ENCODE measurements around the gene VPS39. TPM values are rescaled to one million over a fixed set of nuclear protein-coding genes. Genes with fewer than 3 reads are reported as not detected.
A peak's percentile ranks its signal among the peaks of the same experiment; 100 is the strongest.

The VPS39 gene, protein sequence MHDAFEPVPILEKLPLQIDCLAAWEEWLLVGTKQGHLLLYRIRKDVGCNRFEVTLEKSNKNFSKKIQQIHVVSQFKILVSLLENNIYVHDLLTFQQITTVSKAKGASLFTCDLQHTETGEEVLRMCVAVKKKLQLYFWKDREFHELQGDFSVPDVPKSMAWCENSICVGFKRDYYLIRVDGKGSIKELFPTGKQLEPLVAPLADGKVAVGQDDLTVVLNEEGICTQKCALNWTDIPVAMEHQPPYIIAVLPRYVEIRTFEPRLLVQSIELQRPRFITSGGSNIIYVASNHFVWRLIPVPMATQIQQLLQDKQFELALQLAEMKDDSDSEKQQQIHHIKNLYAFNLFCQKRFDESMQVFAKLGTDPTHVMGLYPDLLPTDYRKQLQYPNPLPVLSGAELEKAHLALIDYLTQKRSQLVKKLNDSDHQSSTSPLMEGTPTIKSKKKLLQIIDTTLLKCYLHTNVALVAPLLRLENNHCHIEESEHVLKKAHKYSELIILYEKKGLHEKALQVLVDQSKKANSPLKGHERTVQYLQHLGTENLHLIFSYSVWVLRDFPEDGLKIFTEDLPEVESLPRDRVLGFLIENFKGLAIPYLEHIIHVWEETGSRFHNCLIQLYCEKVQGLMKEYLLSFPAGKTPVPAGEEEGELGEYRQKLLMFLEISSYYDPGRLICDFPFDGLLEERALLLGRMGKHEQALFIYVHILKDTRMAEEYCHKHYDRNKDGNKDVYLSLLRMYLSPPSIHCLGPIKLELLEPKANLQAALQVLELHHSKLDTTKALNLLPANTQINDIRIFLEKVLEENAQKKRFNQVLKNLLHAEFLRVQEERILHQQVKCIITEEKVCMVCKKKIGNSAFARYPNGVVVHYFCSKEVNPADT
- total RNA-seq: 10 to 100 TPM; 26.4 to 40.9 (median 29.3) TPM
- 10 to 100 TPM; 49.3 to 52.6 TPM for polyA plus RNA-seq

DNA sequence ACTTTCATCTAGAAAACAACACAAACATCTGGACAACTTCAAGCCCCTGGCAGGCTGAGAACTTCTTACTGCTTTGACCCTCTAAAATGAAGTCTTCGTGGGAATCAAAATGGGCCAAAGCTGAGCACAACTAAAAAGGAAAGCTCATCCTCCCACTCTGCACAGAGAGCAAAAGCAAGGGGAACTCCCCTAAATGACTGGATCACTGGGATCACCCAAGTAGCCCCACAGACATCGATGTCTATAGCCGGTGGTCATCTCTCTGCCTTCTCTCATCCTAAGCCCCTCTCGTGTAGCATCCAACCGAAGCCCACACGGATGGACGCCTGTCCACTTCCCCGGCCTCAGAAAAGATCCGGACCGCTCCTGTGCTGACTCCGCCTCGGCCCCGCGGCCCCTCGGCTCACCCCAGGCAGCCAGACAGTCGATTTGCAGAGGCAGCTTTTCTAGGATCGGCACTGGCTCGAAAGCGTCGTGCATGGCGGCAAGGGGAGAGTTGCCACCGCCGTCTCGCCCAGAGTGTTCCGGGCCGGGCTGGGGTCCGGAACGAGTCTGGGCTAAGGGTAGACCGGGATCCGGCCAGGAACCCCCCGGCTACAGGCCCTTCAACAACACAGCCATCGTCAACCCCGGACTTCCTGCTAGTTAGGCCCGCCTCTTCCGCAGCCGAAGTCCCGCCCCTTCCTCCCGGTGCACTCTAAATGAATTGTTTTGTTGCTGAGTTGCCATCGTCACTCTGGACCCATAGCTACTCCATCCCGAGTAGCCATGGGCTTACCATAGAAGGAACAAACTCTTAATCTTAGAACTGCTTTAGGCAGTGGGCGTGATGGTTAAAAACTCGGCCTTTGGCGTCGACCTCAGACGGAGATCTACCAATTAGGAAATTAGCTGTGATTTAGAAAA is at the start of gene VPS39:
Gene VPS39 (minus strand): TSS at position 631 of the 906 bp plus-strand sequence. CDS start 151 bp downstream, at position 480.
- ATAC-seq (peak; percentile 98 to 99 (median 99)), DNase-seq (peak; percentile 73 to 91 (median 80)), FAIRE-seq (no peak)
- peak within 1 kb of the TSS; percentile 80 to 95 (median 90) for H3K4me3 ChIP-seq
- no peaks in the 10 kb centered on the region for H3K27me3 ChIP-seq
- intact Hi-C loops (cut with DNase I): no loop called here
- H3K9me3 ChIP-seq: no peaks in the 10 kb centered on the region
- peaks cover 5 to 13% (median 8%) of the 10 kb centered on the region in 3 donors for H3K4me1 ChIP-seq
- H3K36me3 ChIP-seq: peaks cover 0 to 6% (median 0%) of the 10 kb centered on the region in 3 donors
- 1 to 2% methylated on average over 45 of the region's 45 CpGs for WGBS, 2 donors
- TF ChIP-seq, protein P1, sequence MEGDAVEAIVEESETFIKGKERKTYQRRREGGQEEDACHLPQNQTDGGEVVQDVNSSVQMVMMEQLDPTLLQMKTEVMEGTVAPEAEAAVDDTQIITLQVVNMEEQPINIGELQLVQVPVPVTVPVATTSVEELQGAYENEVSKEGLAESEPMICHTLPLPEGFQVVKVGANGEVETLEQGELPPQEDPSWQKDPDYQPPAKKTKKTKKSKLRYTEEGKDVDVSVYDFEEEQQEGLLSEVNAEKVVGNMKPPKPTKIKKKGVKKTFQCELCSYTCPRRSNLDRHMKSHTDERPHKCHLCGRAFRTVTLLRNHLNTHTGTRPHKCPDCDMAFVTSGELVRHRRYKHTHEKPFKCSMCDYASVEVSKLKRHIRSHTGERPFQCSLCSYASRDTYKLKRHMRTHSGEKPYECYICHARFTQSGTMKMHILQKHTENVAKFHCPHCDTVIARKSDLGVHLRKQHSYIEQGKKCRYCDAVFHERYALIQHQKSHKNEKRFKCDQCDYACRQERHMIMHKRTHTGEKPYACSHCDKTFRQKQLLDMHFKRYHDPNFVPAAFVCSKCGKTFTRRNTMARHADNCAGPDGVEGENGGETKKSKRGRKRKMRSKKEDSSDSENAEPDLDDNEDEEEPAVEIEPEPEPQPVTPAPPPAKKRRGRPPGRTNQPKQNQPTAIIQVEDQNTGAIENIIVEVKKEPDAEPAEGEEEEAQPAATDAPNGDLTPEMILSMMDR (IDR thresholded peaks at IDR 0.05): no peak
- H3K27ac ChIP-seq: peak within 1 kb of the TSS; percentile 44 to 62 (median 53)

DNA sequence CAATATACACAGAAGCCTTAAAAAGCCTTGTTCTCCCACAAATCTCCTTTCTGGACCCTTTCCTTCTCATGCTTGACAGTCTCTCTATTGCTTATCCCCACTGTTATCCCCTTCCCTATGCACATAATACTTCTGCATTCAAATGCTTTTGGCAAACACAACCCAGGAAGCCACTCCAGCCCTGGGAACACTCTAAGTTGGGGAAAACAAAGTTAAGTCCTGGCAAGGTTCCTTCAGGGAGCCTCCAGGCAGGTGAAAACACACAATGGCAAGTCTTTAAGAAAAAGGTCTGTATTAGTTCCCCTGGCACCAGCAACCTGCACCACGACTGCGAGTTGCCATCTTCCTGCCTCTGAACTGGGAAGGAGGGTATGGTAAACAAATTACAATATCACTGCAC is 45.2 kb upstream of the VPS39 start:
- Histone ChIP-seq H3K27ac (no peak overlapping the region), H3K9me3 (no peaks in the 10 kb centered on the region), H3K36me3 (peaks cover 0 to 12% (median 0%) of the 10 kb centered on the region in 3 donors), H3K4me3 (no peak overlapping the region), H3K4me1 (no peaks in the 10 kb centered on the region), H3K27me3 (no peaks in the 10 kb centered on the region)
- TF ChIP-seq, protein P1 (IDR thresholded peaks at IDR 0.05): no peak
- intact Hi-C loops (cut with DNase I): no loop called here
- FAIRE-seq: no peak
- ATAC-seq: no peak
- 99 to 100% methylated on average over 2 of the region's 2 CpGs for WGBS, 2 donors
- no peak for DNase-seq

DNA sequence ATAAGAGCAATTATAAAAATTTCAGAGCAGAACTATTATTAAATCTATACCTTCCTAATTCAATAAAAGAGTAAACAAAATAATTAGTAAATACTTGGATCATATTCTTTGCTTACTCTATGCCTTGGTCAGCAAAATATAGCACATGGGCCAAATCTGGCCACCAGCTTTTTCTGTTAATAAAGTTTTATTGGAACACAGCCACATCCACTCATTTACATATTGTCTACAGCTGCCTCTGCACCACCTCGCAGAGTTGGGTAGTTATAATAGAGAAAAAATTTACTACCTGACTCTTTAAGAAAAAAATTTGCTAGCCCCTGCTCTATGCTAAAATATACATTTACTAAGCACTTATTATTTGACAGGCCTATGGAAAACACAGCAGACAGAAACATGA is 32.7 kb upstream of the VPS39 start:
- Histone ChIP-seq H3K4me3 (no peak overlapping the region), H3K27ac (no peak overlapping the region), H3K4me1 (no peaks in the 10 kb centered on the region), H3K36me3 (peaks cover 0 to 24% (median 0%) of the 10 kb centered on the region in 3 donors), H3K9me3 (no peaks in the 10 kb centered on the region), H3K27me3 (no peaks in the 10 kb centered on the region)
- TF ChIP-seq, protein P1 (IDR thresholded peaks at IDR 0.05): no peak
- intact Hi-C loops (cut with DNase I): no loop called here
- FAIRE-seq (no peak), DNase-seq (no peak), ATAC-seq (no peak)
- 97 to 98% methylated on average over 1 of the region's 1 CpG for WGBS, 2 donors

DNA sequence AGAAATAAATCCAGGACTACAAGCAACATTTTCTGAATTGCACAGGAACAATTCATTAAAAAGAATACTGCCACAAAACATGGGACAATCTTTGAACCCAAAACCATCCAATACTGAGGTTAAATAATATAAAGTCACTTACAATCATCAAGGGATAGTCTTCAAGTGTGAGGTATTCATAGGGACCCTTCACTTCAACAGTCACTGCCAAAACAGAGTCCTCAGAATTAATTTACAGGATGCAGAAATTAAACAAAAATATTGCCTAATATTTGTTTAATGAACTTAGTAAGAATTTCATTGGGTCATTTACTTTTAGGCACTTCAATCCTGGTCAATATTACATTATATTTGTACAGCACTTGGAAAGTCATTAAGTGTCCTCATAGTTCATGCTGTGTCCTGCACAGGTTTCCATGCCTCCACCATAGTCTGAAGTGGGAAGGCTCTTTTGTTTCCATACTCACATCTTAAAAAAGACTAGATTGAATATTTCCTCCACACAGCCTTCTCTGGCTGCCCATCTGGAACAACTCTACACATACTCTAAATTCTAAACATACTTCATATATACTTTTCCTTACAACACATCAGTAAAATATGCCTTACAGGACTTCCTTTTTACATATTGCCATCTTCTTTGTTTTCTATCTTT is 31.6 kb upstream of the VPS39 start:
- H3K4me1 ChIP-seq: no peaks in the 10 kb centered on the region
- ATAC-seq (no peak), DNase-seq (no peak), FAIRE-seq (no peak)
- intact Hi-C loops (cut with DNase I): no loop called here
- peaks cover 0 to 29% (median 0%) of the 10 kb centered on the region in 3 donors for H3K36me3 ChIP-seq
- H3K9me3 ChIP-seq: no peaks in the 10 kb centered on the region
- H3K27ac ChIP-seq: no peak overlapping the region
- TF ChIP-seq, protein P1 (IDR thresholded peaks at IDR 0.05): no peak
- no peak overlapping the region for H3K4me3 ChIP-seq
- no peaks in the 10 kb centered on the region for H3K27me3 ChIP-seq

All from pancreas (tissue), 10 donors.